Measurements from ENCODE around the gene CC2D1B.

The CC2D1B gene

GRCh38 chr1:52359676-52360594, 6.1 kb downstream of the CC2D1B start:
- no peak for FAIRE-seq

DNA sequence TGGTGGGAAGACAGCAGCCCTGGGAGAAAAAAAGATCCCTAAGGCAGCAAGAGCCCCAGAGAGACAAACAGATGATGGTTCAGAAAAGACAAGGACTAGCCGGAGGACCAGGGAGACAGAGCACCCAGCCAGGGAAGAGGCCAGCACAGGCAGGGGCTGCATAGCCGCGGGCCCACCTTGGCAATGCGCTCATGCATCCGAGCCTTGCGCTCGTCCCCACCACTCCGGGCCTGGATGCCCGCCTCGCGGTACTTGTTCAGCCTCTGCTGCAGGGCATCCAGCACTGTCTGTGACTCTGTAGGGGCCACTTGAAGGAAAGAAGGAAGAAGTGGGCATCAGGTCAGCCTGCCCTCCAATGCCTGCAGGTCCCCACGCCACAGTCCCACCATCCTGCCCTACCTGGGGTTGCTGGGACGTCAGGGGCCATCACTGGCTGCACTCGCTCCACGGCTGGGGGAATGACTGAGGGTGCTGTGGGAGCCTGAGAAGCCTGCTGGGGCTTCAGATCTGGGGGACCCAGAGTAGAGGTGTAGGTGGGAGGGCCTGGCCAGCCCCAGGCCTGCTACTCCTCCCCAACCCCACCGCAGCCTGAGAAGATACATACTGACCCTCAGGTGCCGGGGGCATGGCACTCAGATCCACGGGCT, 7.0 kb downstream of the CC2D1B start:
- FAIRE-seq = no peak

DNA sequence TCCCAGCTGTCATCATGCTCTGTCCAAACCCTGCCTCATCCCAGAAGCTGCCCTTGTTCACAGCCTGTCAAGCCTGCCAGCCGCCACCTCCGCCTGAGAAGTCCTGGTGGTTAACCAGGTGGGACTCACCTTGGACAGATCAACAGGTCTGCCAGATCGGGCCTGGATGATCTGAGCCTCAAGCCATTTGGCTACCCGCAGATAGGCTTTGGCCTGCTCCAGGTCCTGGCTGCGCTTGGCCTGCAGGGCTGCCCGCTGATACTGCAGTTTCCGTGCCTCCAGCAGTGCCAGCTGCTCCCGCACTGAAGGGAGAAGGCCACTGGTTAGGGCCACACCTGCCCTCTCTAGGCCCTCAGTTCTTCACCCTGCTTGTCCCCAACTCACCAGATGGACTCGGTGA, 8.6 kb downstream of the CC2D1B start:
- no peak for FAIRE-seq

- FAIRE-seq = no peak
Observed at GRCh38 chr1:52356818-52357355, 9.1 kb downstream of the CC2D1B start.

- no peak for FAIRE-seq
Observed at GRCh38 chr1:52355847-52356505, 10.0 kb downstream of the CC2D1B start.

DNA sequence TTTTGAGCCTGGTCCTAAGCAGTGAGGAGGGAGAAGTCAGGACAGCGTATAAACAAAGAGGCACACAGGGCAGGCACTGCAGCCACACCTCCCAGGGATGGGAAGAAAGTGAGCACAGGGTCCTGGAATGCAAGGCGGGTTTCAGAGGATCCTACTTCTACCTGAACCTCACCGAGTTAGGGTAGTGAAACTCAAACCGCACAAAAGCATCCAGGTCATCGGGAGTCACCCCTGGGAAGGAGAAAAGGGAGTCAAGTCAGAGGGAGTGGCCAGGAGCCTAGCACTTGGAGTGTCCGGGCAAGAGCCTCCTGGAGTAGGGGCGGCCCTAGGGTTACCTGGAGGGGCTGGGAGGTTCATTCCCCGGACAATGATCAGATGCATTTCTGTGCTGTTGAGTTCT, 10.6 kb downstream of the CC2D1B start:
- no peak for FAIRE-seq

DNA sequence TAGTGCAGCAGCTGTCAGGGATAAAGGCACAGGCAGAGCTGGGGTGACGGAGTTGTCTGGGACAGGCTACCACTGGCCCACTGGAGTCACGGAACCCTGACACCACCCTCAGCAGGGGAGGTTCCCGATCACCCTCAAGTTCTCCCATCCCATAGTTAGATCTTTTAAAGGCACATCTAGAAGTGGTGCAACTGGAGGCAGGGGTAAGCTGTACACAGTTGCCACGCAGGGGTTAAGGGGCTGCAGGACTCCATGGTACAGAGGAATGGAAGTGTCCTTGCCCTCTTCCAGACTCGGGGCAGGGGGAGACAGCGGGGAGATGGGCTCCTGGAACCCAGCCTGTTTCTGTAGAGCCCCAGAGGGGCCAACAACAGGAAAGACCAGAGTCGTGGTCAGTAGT, 13.3 kb downstream of the CC2D1B start:
- FAIRE-seq = no peak

DNA sequence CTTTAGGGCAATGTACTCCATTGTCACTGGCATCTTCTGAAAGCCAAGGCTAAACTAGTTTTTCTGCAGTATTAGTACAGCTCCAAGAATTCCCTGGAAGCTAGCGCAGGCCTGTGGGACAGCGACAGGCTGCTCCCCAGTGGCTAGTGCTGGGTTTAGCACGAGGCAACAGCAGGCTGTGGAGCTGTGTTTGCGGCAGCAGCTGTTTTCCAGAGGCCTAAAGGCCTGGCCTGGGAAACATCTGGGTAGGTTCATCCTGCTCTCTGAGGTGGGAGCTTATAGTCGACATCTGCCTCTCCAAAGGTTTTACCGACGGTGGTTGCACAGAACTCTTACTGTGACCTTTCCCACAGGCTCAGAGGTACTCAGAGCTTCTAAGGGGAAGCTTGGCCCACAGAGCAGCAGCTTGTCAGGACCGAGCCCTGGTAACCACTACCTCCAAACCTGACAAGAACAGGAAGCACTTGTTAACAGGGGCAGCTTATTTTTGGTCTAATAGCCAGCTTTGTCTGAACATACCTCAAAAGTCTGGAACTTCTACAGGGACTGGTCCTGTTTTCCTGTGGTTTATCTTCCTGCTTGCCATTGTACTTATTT, 17.2 kb downstream of the CC2D1B start:
- FAIRE-seq = no peak

DNA sequence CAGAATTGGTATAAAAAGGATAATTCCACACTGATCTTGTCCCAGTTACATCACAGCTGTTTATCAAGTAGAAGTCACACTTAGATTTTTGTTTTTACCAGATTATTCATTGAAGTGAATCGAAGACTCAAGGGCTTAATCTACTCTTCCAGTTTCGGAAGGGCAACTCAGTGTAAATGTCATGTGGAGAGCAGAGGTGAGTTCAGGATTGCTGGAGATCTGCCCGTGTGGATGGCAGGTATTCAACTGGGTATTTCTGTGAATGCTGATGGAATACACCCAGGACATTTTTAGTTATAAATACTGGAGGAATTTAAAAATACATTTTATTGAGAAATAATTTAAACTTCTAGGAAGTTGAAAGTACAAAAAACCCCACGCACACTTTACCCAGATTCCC, 19.4 kb downstream of the CC2D1B start:
- no peak for FAIRE-seq

DNA sequence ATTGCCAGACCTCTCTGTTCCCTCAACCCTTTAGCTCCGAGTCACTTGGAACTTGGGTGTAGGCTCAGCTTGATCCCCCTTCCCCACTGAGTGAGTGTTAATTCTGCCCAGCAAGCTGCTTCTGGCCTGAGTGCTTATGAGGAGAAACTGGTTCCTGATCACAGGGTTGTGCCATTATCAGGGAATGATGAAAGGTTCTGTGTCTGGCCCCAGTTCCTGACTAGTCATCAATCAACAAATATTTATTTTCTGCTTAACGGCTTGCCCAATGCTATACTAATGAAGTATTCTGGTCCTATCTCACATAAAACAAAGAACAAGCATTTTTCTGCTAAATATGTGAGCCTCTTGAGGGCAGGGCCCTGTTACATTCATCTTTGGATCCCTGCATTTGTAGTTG, 20.8 kb downstream of the CC2D1B start:
- FAIRE-seq = no peak

DNA sequence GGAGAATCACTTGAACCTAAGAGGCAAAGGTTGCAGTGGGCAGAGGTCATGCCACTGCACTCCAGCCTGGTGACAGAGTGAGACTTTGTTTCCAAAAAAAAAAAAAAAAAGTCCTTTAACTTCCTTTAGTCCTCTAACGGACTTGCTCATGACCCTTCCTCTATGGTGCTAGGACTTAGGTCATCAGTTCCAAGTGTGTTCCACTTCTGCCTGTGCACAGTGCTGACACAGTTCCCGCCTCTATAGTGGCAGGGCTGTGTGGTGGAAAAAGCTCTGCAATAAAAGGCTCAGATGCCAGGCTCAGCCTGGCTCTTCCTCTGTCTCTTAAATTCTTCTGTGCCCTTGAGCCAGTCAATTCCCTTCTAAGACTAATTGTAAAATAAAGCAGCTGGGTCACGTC, 22.0 kb downstream of the CC2D1B start:
- FAIRE-seq = no peak

DNA sequence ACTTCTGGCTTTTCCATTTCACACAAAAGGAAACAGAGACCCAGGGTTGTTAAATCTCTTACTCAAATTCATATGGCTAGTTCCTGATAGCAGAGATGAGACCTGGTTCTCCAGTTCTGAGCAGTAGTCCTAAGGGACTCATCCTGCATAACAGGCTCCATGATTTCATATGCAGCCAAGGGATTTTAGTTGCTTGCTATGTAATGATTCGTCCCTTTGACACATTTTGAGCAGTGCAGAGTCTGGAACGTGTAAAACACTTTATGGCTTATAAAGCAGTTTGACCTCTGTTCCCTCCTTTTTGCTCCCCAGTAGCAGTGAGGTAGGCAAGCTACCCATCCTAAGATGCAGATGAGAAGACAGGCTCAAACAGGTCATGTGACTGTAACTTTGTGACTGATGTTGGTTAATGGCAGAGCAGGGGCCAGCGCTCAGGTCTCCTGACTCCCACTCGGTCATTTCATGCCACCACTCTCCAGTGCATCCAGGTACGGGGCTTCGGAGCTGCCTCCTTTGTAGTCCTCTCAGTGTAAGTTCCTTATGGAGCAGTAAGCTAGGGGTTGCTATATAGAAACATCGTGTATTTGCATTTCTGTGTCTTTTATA, 24.2 kb downstream of the CC2D1B start:
- FAIRE-seq = no peak

DNA sequence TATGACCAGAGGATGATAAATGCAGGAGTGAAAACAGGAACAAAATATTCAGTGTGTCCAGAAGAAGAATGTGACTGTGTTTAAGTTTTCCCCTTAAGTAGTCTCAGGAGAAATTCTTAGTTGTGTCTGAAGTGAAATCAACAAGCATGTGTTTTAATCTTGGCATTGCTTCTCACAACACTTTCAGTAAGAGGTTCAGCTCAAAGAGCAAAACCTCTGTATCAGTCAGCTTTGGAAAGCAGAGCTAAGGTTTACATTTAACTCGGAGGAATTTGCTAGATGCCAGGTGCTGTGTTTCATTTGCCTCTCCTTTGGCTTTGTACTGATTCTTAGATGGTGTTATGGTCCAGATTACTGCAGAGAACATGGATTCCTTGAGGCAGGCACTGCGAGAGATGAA, 28.6 kb downstream of the CC2D1B start:
- no peak for FAIRE-seq

DNA sequence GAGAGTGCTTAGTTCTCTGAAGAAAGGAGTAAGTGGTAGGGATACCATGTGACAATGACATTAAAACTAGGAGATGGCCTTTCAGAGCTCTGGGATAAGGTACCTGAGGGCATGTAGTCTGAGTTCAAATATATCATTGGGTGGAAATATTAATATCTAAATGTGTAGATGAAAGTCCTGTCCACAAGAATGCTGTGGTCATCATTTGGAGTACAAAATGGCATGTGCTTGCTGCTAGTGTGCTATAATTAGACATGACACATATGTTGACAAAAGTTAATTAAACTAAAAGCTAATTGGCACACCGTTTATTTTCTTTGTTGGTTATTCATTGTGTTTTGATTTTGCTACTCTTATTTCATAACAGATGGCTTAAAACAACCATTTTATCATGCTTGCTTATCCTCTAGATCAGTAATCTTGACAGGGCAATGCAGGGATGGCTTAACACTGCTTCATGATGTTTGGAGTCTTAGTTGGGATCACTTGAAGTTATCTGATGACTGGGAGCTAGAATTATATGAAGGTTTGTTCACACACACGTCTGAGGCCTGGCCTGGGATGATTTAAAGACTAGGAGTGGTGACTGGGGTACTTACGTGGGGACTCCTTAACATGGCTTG, 31.0 kb downstream of the CC2D1B start:
- no peak for FAIRE-seq

DNA sequence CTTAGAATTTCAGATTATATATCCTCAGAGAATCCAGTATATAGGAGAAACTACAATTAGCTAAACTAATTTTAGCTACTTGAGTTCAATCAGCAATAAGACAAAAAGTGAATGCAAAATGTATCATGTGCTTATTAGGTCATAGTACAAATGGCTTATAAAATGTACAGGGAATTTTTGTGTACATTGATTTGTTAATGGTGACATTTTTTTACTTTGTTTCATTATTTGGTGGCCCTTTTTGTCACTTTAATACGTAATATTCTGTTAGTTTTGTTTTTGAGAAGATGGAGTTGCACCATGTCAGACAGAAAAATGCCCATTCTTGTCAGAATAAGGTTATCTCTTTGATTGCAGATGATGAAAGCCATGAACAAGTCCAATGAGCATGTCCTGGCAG, 33.6 kb downstream of the CC2D1B start:
- FAIRE-seq = no peak

DNA sequence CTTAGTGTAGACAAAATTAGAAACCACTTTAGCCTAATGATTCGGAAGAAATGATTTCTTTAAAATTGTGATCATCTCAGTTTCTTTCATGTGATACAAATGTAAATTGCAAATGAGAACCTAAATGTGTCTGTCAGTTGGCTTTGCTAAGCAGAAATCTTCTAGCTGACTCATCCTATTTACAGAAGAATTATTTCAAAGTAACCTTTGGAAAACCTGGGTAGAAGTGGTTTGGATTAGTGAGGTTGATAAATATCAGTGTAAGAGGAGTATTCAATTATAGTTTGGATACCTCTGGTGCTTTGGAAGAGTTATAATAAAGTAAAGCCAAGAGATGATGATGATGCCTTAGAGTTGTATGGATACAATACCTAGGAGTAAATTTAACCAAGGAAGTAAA, 37.4 kb downstream of the CC2D1B start:
- FAIRE-seq = no peak

DNA sequence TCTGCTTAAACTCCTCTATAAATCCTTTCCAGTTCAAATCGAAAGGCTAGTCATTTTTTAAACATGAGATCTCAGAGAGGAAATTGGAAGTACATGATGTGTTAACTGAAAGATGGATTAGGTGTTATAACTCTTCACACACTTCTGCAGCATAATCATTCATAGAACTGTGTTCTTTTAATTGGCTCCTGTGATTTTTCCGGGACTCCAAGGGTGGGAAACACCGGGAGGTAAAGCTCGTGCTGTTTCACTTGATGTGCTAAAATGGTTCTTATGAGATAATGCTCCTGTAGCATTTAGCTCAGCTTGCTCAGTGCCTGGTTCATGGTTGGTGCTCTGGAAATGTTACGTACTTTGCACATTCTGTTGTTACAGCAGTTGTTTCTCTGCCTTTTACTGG, 40.2 kb downstream of the CC2D1B start:
- FAIRE-seq = no peak

GRCh38 chr1:52323731-52324130, 42.3 kb downstream of the CC2D1B start:
- FAIRE-seq = no peak

DNA sequence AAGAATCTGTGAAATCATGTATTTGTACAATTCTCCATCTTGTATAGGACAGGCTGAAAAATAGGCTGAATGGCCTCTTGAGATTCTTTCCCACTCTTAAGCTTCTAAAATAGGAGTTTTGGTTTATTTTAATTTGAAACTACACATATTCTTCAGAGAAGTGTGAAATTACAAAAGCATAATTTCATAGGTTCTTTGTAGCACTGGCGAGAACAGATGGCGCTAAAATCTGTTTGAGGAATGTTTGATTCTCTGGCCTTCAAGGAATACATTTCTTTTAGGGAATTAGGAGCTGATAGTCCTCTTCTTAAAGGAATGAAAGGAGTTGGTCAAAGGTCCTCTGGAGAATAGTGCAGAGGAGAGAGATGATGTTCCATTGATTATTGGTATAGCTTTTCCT, 44.9 kb downstream of the CC2D1B start:
- FAIRE-seq = no peak

GRCh38 chr1:52306227-52307006, 59.6 kb downstream of the CC2D1B start:
- FAIRE-seq = no peak

DNA sequence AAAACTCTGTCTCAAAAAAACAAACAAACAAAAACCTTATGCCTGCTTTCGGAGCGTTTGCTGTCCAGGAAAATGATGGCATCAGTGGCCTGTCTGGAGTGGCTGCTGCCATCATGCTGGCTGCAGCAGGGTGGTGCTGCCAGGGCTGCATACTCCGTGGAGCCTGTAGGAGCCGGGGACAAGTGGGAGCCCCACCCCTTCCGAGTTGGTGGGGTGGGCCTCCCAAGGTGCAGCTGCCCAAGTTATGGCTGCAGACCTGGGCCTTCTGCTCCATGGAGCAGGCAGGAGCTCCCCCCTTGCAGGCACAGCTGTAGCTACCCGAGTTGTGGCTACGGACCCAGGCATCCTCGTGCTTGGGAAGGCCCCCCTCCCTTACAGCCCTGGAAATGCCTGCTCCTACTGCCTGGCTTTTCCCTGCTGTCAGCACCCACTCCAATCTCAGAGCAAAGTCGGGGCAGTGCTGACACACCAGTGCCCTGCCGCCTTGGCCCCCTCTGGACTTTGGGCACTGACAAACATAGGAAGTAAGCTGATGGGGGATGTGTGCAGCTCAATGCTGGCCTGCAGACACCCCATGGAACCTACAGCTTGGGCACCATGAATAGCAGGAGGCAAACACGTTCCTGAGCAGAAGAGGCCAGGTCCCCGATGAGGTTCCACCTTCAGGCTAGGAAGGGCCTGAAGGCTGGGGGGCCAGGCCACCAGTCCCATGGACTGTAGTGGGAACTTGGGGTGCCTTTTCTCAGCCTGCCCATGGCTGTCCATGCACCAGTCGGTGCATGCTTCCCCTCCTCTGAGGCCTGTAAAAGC, 60.4 kb downstream of the CC2D1B start:
- no peak for FAIRE-seq

Data from A204.1 (cell line).